Iris pigment epithelial cell (primary cell): ENCODE measurements around the gene CENPC.
"Not testable (repeated sequence)": the region's sequence is repeated elsewhere in the genome, so short reads cannot be mapped to it uniquely, and the experiment has no call there.

Experiments
- DNase-seq: peaks from one replicate; pipeline ENCODE4 v3.0.0-alpha.2; 2011; ENCODE audit warnings: low read depth

Gene CENPC

GRCh38 chr4:67550451-67550850, 5.1 kb upstream of the CENPC start:
- no peak for DNase-seq

GRCh38 chr4:67549123-67549522, 3.8 kb upstream of the CENPC start:
- DNase-seq: peak; percentile 8

- DNase-seq: peak; percentile 60
Observed at GRCh38 chr4:67546971-67547370, 1.7 kb upstream of the CENPC start.

- DNase-seq: no peak
Observed at GRCh38 chr4:67546004-67546356, 677 bp upstream of the CENPC start.

GRCh38 chr4:67542076-67542475, 3.2 kb downstream of the CENPC start:
- peak; percentile 10 for DNase-seq

- no peak for DNase-seq
Observed at GRCh38 chr4:67539830-67540229, 5.5 kb downstream of the CENPC start.

- DNase-seq: no peak
Observed at GRCh38 chr4:67535280-67535840, 9.9 kb downstream of the CENPC start.

GRCh38 chr4:67533112-67533511, 12.2 kb downstream of the CENPC start:
- no peak for DNase-seq

GRCh38 chr4:67532397-67532796, 12.9 kb downstream of the CENPC start:
- not testable (repeated sequence) for DNase-seq

GRCh38 chr4:67531379-67531962, 13.8 kb downstream of the CENPC start:
- DNase-seq: no peak

- not testable (repeated sequence) for DNase-seq
Observed at GRCh38 chr4:67524140-67524539, 21.2 kb downstream of the CENPC start.

- DNase-seq: peak; percentile 91
Observed at GRCh38 chr4:67522851-67523671, 22.2 kb downstream of the CENPC start.

GRCh38 chr4:67522230-67522629, 23.1 kb downstream of the CENPC start:
- peak; percentile 3 for DNase-seq

- DNase-seq: no peak
Observed at GRCh38 chr4:67521506-67521905, 23.8 kb downstream of the CENPC start.

GRCh38 chr4:67520141-67520540, 25.2 kb downstream of the CENPC start:
- no peak for DNase-seq

GRCh38 chr4:67512501-67512900, 32.8 kb downstream of the CENPC start:
- DNase-seq: no peak

GRCh38 chr4:67500373-67500772, 44.9 kb downstream of the CENPC start:
- DNase-seq: no peak

GRCh38 chr4:67499799-67500198, 45.5 kb downstream of the CENPC start:
- no peak for DNase-seq

- DNase-seq: peak; percentile 76
Observed at GRCh38 chr4:67483868-67484602, 61.3 kb downstream of the CENPC start.

GRCh38 chr4:67480810-67481209, 64.5 kb downstream of the CENPC start:
- DNase-seq: no peak

- DNase-seq: no peak
Observed at GRCh38 chr4:67475155-67475554, 70.1 kb downstream of the CENPC start.

- DNase-seq: no peak
Observed at GRCh38 chr4:67470871-67471270, 74.4 kb downstream of the CENPC start.

GRCh38 chr4:67468830-67469229, 76.5 kb downstream of the CENPC start:
- no peak for DNase-seq
